Body of pancreas (tissue), 4 donors: ENCODE measurements around the gene CLNK.

Source experiments
- CTCF ChIP-seq, 7 experiments: fragments of 450-650 bp in 4 of 7; fragments of 200-600 bp in 3 of 7; sonication (generic) in 3 of 7; IDR thresholded peaks; one replicate each; pipeline ENCODE4 v1.5.1; 2016 to 2019; ENCODE audit warnings: antibody characterized with exemption in 7 of 7
- POLR2A ChIP-seq, 3 donors: fragments of 450-650 bp; IDR thresholded peaks; one replicate each; pipeline ENCODE4 v1.6.1; 2016; ENCODE audit warnings: antibody characterized with exemption in 3 of 3, mild to moderate bottlenecking in 2 of 3

DNA sequence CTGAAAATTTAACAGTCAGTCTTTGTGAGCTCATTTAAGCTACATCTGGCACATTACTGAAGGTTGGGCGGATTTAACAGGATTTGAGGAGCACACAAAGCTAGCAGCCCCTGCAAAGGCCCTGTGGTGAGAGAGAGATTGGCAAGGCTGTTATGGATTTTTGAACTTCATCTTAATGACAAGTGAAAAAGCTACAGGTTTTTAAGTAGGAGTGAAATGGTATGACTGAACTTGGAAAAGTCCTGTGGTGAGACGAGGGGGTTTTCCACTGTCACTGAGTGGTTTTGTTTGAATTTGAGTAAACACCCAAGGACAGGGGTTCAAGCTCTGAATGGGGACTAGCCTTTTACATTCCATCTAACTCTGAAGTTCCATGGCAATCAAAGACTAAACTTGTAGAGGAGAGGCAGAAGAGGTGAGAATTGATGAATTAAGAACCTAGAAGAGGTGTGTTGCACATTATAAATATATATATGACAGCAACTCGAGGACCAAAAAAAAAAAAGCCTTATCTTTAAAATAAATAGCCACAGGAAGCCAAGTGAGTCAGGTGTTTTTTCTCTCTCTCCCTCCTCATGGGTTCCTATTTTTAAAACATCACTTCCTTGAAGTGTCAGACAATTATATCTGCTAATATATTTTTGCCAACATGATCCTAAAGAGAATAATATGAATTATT is 47.8 kb upstream of the CLNK start:
- TF ChIP-seq POLR2A (IDR thresholded peaks at IDR 0.05): no peak
- no peak for TF ChIP-seq CTCF (IDR thresholded peaks at IDR 0.05)
